Glutamatergic neuron (in vitro differentiated cells): ENCODE results near the gene WFDC8. TPM values are rescaled to one million over a fixed set of nuclear protein-coding genes. Genes with fewer than 3 reads are reported as not detected.

Source experiments
- DNase-seq: peaks from one replicate; pipeline ENCODE4 v3.0.0; 2022
- H3K27ac Mint-ChIP-seq: one replicate; pipeline ENCODE4 v1.8.0; 2020; ENCODE audit warnings: mild to moderate bottlenecking, mixed read lengths, inconsistent platforms; ENCODE audit not compliant: unreplicated experiment
- H3K27me3 Mint-ChIP-seq: one replicate; pipeline ENCODE4 v1.8.0; 2020; ENCODE audit warnings: mild to moderate bottlenecking, moderate library complexity, mixed read lengths, inconsistent platforms; ENCODE audit not compliant: unreplicated experiment
- H3K36me3 Mint-ChIP-seq: one replicate; pipeline ENCODE4 v1.8.0; 2020; ENCODE audit warnings: mild to moderate bottlenecking, mixed read lengths, inconsistent platforms; ENCODE audit not compliant: unreplicated experiment
- H3K4me1 Mint-ChIP-seq: one replicate; pipeline ENCODE4 v1.8.0; 2020; ENCODE audit warnings: mild to moderate bottlenecking, low read depth, mixed read lengths, inconsistent platforms; ENCODE audit not compliant: unreplicated experiment
- H3K4me3 Mint-ChIP-seq: one replicate; pipeline ENCODE4 v1.8.0; 2020; ENCODE audit warnings: mild to moderate bottlenecking, mixed read lengths, inconsistent platforms; ENCODE audit not compliant: unreplicated experiment
- H3K9me3 Mint-ChIP-seq: one replicate; pipeline ENCODE4 v1.8.0; 2020; ENCODE audit warnings: mild to moderate bottlenecking, moderate library complexity, mixed read lengths, inconsistent platforms; ENCODE audit not compliant: unreplicated experiment
- total RNA-seq: library from RNA; stranded (reverse); fragmentation: NEBNext Ultra II Directional; extraction: Animal tissue kit (Norgen Biotek cat#: 25700); gene quantifications from one replicate; pipeline ENCODE4 v1.2.1, GENCODE V29; 2021; ENCODE audit not compliant: unreplicated experiment
- TF ChIP-seq, protein P1 (sequence below): fragments of 200-600 bp; sonication (generic); IDR thresholded peaks from one replicate; pipeline ENCODE4 v1.5.0; 2021; ENCODE audit not compliant: partially characterized antibody, unreplicated experiment

WFDC8 gene
- total RNA-seq, 1 donor from 2014 or later, result not detected

DNA sequence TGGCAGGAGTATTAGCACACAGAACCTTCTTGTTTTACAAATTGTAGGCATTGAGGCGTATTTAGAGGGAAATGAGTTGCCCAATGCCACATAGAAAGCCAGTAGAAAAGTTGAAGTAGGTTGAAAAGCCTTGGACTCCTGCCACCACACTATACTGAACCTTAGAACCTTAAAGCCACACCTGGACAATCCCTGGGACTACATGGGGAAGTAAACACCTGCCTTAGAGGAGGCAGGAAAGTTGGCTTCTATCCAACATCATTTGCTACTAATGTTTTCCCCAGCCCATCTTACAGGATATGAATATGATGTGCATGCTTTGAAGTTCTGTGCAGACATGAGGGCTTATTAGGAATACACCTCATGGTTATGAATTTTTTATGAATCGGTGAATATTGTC, 26.6 kb downstream of the WFDC8 start:
- TF ChIP-seq, protein P1, sequence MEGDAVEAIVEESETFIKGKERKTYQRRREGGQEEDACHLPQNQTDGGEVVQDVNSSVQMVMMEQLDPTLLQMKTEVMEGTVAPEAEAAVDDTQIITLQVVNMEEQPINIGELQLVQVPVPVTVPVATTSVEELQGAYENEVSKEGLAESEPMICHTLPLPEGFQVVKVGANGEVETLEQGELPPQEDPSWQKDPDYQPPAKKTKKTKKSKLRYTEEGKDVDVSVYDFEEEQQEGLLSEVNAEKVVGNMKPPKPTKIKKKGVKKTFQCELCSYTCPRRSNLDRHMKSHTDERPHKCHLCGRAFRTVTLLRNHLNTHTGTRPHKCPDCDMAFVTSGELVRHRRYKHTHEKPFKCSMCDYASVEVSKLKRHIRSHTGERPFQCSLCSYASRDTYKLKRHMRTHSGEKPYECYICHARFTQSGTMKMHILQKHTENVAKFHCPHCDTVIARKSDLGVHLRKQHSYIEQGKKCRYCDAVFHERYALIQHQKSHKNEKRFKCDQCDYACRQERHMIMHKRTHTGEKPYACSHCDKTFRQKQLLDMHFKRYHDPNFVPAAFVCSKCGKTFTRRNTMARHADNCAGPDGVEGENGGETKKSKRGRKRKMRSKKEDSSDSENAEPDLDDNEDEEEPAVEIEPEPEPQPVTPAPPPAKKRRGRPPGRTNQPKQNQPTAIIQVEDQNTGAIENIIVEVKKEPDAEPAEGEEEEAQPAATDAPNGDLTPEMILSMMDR, result no peak
- Mint-ChIP-seq H3K4me3 (no peak overlapping the region), H3K27me3 (no peaks in the 10 kb centered on the region), H3K9me3 (no peaks in the 10 kb centered on the region), H3K4me1 (no peaks in the 10 kb centered on the region), H3K36me3 (no peaks in the 10 kb centered on the region), H3K27ac (no peak overlapping the region)
- no peak for DNase-seq

- no peak for DNase-seq
- no peaks in the 10 kb centered on the region for H3K27me3 Mint-ChIP-seq
- no peaks in the 10 kb centered on the region for H3K4me1 Mint-ChIP-seq
- no peaks in the 10 kb centered on the region for H3K36me3 Mint-ChIP-seq
- H3K4me3 Mint-ChIP-seq, result no peak overlapping the region
- no peaks in the 10 kb centered on the region for H3K9me3 Mint-ChIP-seq
- TF ChIP-seq, protein P1, result no peak
- no peak overlapping the region for H3K27ac Mint-ChIP-seq
Measured at GRCh38 chr20:45550765-45551164, 28.3 kb downstream of the WFDC8 start.

DNA sequence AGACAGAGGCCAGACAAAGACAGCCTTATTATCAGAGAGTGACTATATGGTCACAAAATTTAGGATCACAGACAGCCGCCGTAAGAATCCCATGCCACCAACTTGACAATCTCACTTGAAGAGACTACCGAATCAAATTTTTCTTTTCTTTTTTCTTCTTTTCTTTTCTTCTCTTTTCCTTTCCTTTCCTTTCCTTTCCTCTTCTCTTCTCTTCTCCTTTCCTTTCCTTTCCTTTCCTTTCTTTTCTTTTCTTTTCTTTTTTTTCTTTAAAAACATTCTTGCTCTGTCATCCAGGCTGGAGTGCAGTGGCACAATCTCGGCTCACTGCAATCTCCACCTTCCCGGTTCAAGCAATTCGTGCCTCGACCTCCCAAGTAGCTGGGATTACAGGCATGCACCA, 30.7 kb downstream of the WFDC8 start:
- no peaks in the 10 kb centered on the region for H3K4me1 Mint-ChIP-seq
- H3K36me3 Mint-ChIP-seq, result no peaks in the 10 kb centered on the region
- peaks cover 2% of the 10 kb centered on the region for H3K9me3 Mint-ChIP-seq
- H3K4me3 Mint-ChIP-seq, result no peak overlapping the region
- DNase-seq, result no peak
- no peak overlapping the region for H3K27ac Mint-ChIP-seq
- TF ChIP-seq, protein P1, result no peak
- no peaks in the 10 kb centered on the region for H3K27me3 Mint-ChIP-seq

- TF ChIP-seq, protein P1, result no peak
- DNase-seq, result no peak
- Mint-ChIP-seq H3K27ac (no peak within 1 kb of the TSS), H3K4me1 (no peaks in the 10 kb centered on the region), H3K27me3 (no peaks in the 10 kb centered on the region), H3K36me3 (no peaks in the 10 kb centered on the region), H3K4me3 (no peak within 1 kb of the TSS), H3K9me3 (peaks cover 2% of the 10 kb centered on the region)
Measured at GRCh38 chr20:45547206-45547770, 31.8 kb downstream of the WFDC8 start, which contains the start of gene EPPIN. EPPIN (minus strand) TSS chr20:45547401; CDS start chr20:45547357, 44 bp downstream.

GRCh38 chr20:45545754-45546453, 33.2 kb downstream of the WFDC8 start:
- no peaks in the 10 kb centered on the region for H3K36me3 Mint-ChIP-seq
- H3K4me1 Mint-ChIP-seq, result no peaks in the 10 kb centered on the region
- no peak for DNase-seq
- no peaks in the 10 kb centered on the region for H3K27me3 Mint-ChIP-seq
- H3K27ac Mint-ChIP-seq, result no peak overlapping the region
- peaks cover 2% of the 10 kb centered on the region for H3K9me3 Mint-ChIP-seq
- H3K4me3 Mint-ChIP-seq, result no peak overlapping the region
- TF ChIP-seq, protein P1, result no peak
